Uterus (tissue), 2 donors: ENCODE data around the gene SLC35G6.

Experiments used
- POLR2A ChIP-seq, 2 donors: fragments of 450-650 bp; IDR thresholded peaks; one replicate each; pipeline ENCODE4 v1.6.1; 2016; ENCODE audit warnings: antibody characterized with exemption in 2 of 2, mild to moderate bottlenecking in 1 of 2, moderate library complexity in 1 of 2
- TF ChIP-seq, protein P1 (sequence below), 4 experiments: fragments of 200-600 bp in 2 of 4; fragments of 450-650 bp in 2 of 4; sonication (generic) in 2 of 4; IDR thresholded peaks; one replicate each; pipeline ENCODE4 v1.5.1; 2016 to 2019; ENCODE audit warnings: antibody characterized with exemption in 4 of 4, mild to moderate bottlenecking in 2 of 4, moderate library complexity in 1 of 4

DNA sequence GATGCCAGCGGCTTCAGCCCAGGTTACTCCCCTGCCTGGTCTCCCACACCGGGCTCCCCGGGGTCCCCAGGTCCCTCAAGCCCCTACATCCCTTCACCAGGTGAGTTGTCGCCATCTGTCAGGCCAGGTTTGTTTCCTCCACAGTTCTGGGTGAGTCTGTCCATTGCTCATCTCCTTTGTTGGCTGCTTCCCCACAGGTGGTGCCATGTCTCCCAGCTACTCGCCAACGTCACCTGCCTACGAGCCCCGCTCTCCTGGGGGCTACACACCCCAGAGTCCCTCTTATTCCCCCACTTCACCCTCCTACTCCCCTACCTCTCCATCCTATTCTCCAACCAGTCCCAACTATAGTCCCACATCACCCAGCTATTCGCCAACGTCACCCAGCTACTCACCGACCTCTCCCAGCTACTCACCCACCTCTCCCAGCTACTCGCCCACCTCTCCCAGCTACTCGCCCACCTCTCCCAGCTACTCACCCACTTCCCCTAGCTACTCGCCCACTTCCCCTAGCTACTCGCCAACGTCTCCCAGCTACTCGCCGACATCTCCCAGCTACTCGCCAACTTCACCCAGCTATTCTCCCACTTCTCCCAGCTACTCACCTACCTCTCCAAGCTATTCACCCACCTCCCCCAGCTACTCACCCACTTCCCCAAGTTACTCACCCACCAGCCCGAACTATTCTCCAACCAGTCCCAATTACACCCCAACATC, 31.7 kb downstream of the SLC35G6 start:
- no peak for TF ChIP-seq POLR2A (IDR thresholded peaks at IDR 0.05)
- TF ChIP-seq, protein P1, sequence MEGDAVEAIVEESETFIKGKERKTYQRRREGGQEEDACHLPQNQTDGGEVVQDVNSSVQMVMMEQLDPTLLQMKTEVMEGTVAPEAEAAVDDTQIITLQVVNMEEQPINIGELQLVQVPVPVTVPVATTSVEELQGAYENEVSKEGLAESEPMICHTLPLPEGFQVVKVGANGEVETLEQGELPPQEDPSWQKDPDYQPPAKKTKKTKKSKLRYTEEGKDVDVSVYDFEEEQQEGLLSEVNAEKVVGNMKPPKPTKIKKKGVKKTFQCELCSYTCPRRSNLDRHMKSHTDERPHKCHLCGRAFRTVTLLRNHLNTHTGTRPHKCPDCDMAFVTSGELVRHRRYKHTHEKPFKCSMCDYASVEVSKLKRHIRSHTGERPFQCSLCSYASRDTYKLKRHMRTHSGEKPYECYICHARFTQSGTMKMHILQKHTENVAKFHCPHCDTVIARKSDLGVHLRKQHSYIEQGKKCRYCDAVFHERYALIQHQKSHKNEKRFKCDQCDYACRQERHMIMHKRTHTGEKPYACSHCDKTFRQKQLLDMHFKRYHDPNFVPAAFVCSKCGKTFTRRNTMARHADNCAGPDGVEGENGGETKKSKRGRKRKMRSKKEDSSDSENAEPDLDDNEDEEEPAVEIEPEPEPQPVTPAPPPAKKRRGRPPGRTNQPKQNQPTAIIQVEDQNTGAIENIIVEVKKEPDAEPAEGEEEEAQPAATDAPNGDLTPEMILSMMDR (IDR thresholded peaks at IDR 0.05), result no peak
